ENCODE data around the gene GNL1. TPM values are rescaled to one million over a fixed set of nuclear protein-coding genes. Genes with fewer than 3 reads are reported as not detected.

The GNL1 gene
- total and polyA plus RNA-seq, 4 experiments from 2014 or later, result 37.4 to 83.9 (median 67.4) TPM

DNA sequence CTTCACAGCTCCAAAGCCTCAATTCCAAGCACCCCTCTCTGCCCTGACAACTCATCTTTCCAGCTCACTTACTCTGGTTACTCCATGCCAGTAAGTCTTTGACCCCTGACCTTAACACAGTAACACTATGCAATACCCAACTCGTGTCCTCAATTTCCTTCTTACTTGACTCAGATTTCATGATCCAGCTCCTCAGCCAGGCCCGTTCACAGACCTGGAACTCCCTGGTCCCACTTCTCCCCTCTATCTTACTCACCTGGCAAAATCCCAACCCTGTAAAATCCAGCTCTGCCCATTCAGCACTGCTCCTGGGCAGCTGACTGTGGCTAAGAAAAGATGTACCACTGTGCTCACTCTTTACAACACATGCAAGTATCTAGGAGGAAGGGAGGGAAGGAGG, 7.9 kb downstream of the GNL1 start:
- H3K4me1 Mint-ChIP-seq, result peaks cover 14 to 21% (median 20%) of the 10 kb centered on the region in 4 donors
- no peaks in the 10 kb centered on the region for H3K27me3 ChIP-seq (ENCODE audit: insufficient read depth, low read length)
- H3K36me3 Mint-ChIP-seq, result peaks cover 49 to 68% of the 10 kb centered on the region in 2 donors
- no peaks in the 10 kb centered on the region for H3K27me3 Mint-ChIP-seq
- H3K27ac Mint-ChIP-seq, result peak overlapping the region; percentile 1 to 88 (median 60)
- H3K36me3 ChIP-seq (ENCODE audit: insufficient read depth, low read length), result peaks cover 44% of the 10 kb centered on the region
- H3K4me3 ChIP-seq (ENCODE audit: low read length in 2 of 2), result no peak overlapping the region
- H3K27ac ChIP-seq (ENCODE audit: low read depth, low read length), result no peak overlapping the region
- peaks cover 19% of the 10 kb centered on the region for H3K4me1 ChIP-seq (ENCODE audit: insufficient read depth, low read length)
- POLR2A ChIA-PET (ENCODE audit: partially characterized antibody), result interaction anchor here (2.0 to 14.0 kb wide), 2 partner anchors 55 to 67 kb away, joined by 10 to 255 read pairs; partner anchors contain the start of gene PPP1R10
- no peak overlapping the region for H3K4me3 Mint-ChIP-seq
- CTCF ChIA-PET (ENCODE audit: partially characterized antibody), result interaction anchor here (0.8 to 21.7 kb wide), 6 partner anchors 8 to 124 kb away, joined by 3 to 416 read pairs (median 4); partner anchors contain the start of gene DHX16
- no peaks in the 10 kb centered on the region for H3K9me3 ChIP-seq (ENCODE audit: control insufficient read depth in 1 of 2, low read length in 2 of 2)
- DNase-seq, result no peak
- intact Hi-C loops (cut with micrococcal nuclease), result no loop called here
- H3K9me3 Mint-ChIP-seq, result no peaks in the 10 kb centered on the region

DNA sequence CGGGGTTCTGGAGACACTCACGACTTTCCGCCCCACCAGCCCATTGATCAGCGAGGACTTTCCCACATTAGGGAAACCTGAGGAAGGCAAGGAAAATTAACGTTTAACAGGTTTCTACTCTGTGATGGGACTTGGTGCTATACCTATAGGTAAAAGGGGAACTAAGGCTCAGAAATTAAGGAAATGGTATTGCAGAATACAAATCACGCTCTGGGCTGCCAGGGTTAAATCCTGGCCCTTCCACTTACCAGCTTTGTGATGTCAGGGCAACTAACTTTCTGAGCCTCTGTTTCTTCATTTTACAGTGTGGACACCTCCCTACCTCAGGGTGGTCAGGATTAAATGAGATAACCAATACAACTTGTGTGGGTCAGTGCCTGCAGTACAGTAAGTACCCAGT, 8.8 kb downstream of the GNL1 start:
- Mint-ChIP-seq H3K27ac (no peak overlapping the region), H3K27me3 (no peaks in the 10 kb centered on the region), H3K36me3 (peaks cover 41 to 59% of the 10 kb centered on the region in 2 donors), H3K4me3 (no peak overlapping the region), H3K4me1 (peaks cover 22 to 29% (median 27%) of the 10 kb centered on the region in 4 donors), H3K9me3 (no peaks in the 10 kb centered on the region)
- no peak for DNase-seq
- Histone ChIP-seq H3K4me3 (ENCODE audit: low read length in 2 of 2) (no peak overlapping the region), H3K27ac (ENCODE audit: low read depth, low read length) (no peak overlapping the region), H3K36me3 (ENCODE audit: insufficient read depth, low read length) (peaks cover 35% of the 10 kb centered on the region), H3K9me3 (ENCODE audit: control insufficient read depth in 1 of 2, low read length in 2 of 2) (no peaks in the 10 kb centered on the region), H3K27me3 (ENCODE audit: insufficient read depth, low read length) (no peaks in the 10 kb centered on the region), H3K4me1 (ENCODE audit: insufficient read depth, low read length) (peaks cover 28% of the 10 kb centered on the region)
- intact Hi-C loops (cut with micrococcal nuclease), result no loop called here
- POLR2A ChIA-PET (ENCODE audit: partially characterized antibody), result interaction anchor here (0.6 to 14.0 kb wide), 4 partner anchors 7 to 186 kb away, joined by 3 to 255 read pairs (median 72); partner anchors contain the start of genes GNL1, PPP1R10 and PRR3
- CTCF ChIA-PET (ENCODE audit: partially characterized antibody), result interaction anchor here (1.3 to 21.7 kb wide), 4 partner anchors 50 to 125 kb away, joined by 3 to 416 read pairs (median 171); partner anchors contain the start of gene DHX16

DNA sequence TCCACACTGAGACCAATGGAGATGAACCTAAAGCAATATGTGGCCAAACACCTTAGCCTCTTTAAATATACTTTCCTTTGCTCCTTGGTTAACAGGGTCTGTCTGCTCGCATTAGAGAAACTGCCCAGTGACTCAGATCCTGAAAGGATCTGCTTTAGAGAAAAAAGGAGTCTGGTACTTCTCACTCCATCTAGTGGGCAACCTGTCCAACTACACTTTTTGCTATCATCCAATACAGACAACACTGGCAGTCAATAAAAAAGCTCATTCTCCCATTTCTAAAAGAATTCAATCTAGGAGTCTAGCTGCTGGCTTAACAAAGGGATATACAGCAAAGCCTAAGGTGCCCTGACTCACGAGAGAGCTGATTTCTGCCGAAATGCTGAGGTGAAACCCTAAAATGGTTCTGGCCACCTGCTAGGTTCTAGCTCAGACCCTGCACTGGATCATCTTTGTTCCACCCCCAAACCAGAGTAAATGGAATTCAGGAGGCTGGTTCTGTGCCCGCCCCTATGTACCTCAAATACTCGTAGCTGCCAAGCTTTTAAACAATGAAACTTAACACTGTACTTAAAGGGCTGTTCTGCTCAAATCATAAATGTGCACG, 11.5 kb downstream of the GNL1 start:
- H3K27ac ChIP-seq (ENCODE audit: low read depth, low read length), result peak overlapping the region; percentile 46

DNA sequence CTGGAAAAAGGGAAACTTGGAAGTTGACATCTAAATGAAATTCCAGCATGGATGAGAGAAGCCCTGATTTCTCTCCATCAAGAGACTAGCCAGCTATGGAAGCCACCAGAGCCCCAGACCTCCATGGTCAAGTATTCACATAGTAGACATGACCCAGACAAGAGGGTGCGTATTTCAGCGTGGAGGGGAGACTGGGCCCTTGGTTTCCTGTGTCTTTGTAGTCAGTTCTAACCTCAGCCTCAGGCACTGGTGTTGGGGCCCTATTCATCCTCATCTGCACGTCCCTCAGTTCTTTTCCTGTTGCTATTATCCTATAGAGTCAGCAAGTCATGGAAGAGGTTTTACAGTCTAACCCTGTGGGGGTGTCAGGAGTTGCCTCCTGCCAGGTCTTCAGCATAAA, 12.5 kb downstream of the GNL1 start:
- DNase-seq, result peak; percentile 27 to 65 (median 36)
- Mint-ChIP-seq H3K27ac (peak overlapping the region; percentile 79 to 96 (median 91)), H3K4me1 (peaks cover 31 to 39% (median 33%) of the 10 kb centered on the region in 4 donors), H3K9me3 (no peaks in the 10 kb centered on the region), H3K27me3 (no peaks in the 10 kb centered on the region), H3K4me3 (peak overlapping the region; percentile 65 to 81 (median 74)), H3K36me3 (peaks cover 12 to 24% of the 10 kb centered on the region in 2 donors)
- no peaks in the 10 kb centered on the region for H3K9me3 ChIP-seq (ENCODE audit: control insufficient read depth in 1 of 2, low read length in 2 of 2)
- intact Hi-C loops (cut with micrococcal nuclease), result loop anchor here (1.0 to 5.0 kb wide), 2 partner anchors 61 to 333 kb away; no protein-coding TSS in a partner anchor
- H3K4me1 ChIP-seq (ENCODE audit: insufficient read depth, low read length), result peaks cover 37% of the 10 kb centered on the region
- CTCF ChIA-PET (ENCODE audit: partially characterized antibody), result interaction anchor here (1.1 to 21.7 kb wide), 26 partner anchors 8 to 190 kb away, joined by 3 to 416 read pairs (median 16); partner anchors contain the start of genes ABCF1, GNL1, MDC1 and PRR3
- peaks cover 16% of the 10 kb centered on the region for H3K36me3 ChIP-seq (ENCODE audit: insufficient read depth, low read length)
- H3K27me3 ChIP-seq (ENCODE audit: insufficient read depth, low read length), result no peaks in the 10 kb centered on the region
- no peak overlapping the region for H3K4me3 ChIP-seq (ENCODE audit: low read length in 2 of 2)
- POLR2A ChIA-PET (ENCODE audit: partially characterized antibody), result interaction anchor here (1.2 to 14.0 kb wide), 14 partner anchors 11 to 138 kb away, joined by 3 to 255 read pairs (median 20); partner anchors contain the start of genes ABCF1, GNL1, MRPS18B and PPP1R10
- peak overlapping the region; percentile 46 for H3K27ac ChIP-seq (ENCODE audit: low read depth, low read length)

More for the DNA sequence above, 11.5 kb downstream of the GNL1 start:
- no peaks in the 10 kb centered on the region for H3K27me3 ChIP-seq (ENCODE audit: insufficient read depth, low read length)
- Mint-ChIP-seq H3K27ac (peak overlapping the region; percentile 72 to 96 (median 91)), H3K27me3 (no peaks in the 10 kb centered on the region), H3K4me1 (peaks cover 31 to 39% (median 33%) of the 10 kb centered on the region in 4 donors), H3K4me3 (peak overlapping the region; percentile 7 to 81 (median 71)), H3K9me3 (no peaks in the 10 kb centered on the region), H3K36me3 (peaks cover 17 to 32% of the 10 kb centered on the region in 2 donors)
- H3K36me3 ChIP-seq (ENCODE audit: insufficient read depth, low read length), result peaks cover 16% of the 10 kb centered on the region
- POLR2A ChIA-PET (ENCODE audit: partially characterized antibody), result interaction anchor here (0.7 to 14.0 kb wide), 16 partner anchors 10 to 186 kb away, joined by 3 to 255 read pairs (median 8); partner anchors contain the start of genes ABCF1, GNL1, PPP1R10 and PRR3
- H3K4me3 ChIP-seq (ENCODE audit: low read length in 2 of 2), result no peak overlapping the region
- H3K4me1 ChIP-seq (ENCODE audit: insufficient read depth, low read length), result peaks cover 37% of the 10 kb centered on the region
- no peaks in the 10 kb centered on the region for H3K9me3 ChIP-seq (ENCODE audit: control insufficient read depth in 1 of 2, low read length in 2 of 2)
- CTCF ChIA-PET (ENCODE audit: partially characterized antibody), result interaction anchor here (0.7 to 21.7 kb wide), 38 partner anchors 9 to 189 kb away, joined by 3 to 416 read pairs (median 6); partner anchors contain the start of genes ABCF1, DHX16, GNL1 and MDC1
- DNase-seq, result peak; percentile 56 to 61 (median 57)
- intact Hi-C loops (cut with micrococcal nuclease), result loop anchor here (1.0 to 5.0 kb wide), 2 partner anchors 61 to 333 kb away; no protein-coding TSS in a partner anchor

DNA sequence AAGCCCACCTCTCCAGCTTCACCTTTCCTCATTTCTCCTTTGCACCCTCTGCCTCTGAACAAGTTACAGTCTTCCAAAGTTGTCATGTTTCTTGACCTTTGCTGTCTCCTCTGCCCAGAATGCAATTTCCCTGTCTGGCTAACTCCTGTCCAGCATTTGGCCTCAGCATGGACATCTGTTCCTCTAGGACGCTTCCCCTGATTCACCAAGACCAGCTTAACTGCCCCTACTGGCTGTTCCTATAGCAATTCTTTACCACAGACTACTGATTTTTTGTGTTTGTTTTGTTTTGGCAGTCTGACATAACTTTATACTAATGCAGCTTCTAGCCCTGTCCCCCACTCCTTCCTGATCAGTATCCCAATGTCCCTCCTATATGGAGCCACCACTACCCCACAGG, 13.4 kb downstream of the GNL1 start:
- peaks cover 31 to 41% (median 31%) of the 10 kb centered on the region in 4 donors for H3K4me1 Mint-ChIP-seq
- H3K27ac Mint-ChIP-seq, result peak overlapping the region; percentile 79 to 99 (median 95)
- Histone ChIP-seq H3K27me3 (ENCODE audit: insufficient read depth, low read length) (no peaks in the 10 kb centered on the region), H3K4me1 (ENCODE audit: insufficient read depth, low read length) (peaks cover 37% of the 10 kb centered on the region), H3K27ac (ENCODE audit: low read depth, low read length) (peak overlapping the region; percentile 46), H3K4me3 (ENCODE audit: low read length in 2 of 2) (peak overlapping the region in 1 of 2 donors; percentile 60), H3K9me3 (ENCODE audit: control insufficient read depth in 1 of 2, low read length in 2 of 2) (no peaks in the 10 kb centered on the region), H3K36me3 (ENCODE audit: insufficient read depth, low read length) (peaks cover 11% of the 10 kb centered on the region)
- H3K27me3 Mint-ChIP-seq, result no peaks in the 10 kb centered on the region
- peaks cover 7 to 16% of the 10 kb centered on the region in 2 donors for H3K36me3 Mint-ChIP-seq
- H3K9me3 Mint-ChIP-seq, result no peaks in the 10 kb centered on the region
- no peak for DNase-seq
- H3K4me3 Mint-ChIP-seq, result peak overlapping the region; percentile 84 to 94 (median 90)
- intact Hi-C loops (cut with micrococcal nuclease), result loop anchor here (1.0 to 5.0 kb wide), 2 partner anchors 13 to 334 kb away; partner anchors contain the start of gene GNL1
- ChIA-PET CTCF (ENCODE audit: partially characterized antibody) (interaction anchor here (0.7 to 21.7 kb wide), 30 partner anchors 7 to 198 kb away, joined by 3 to 416 read pairs (median 12); partner anchors contain the start of genes ABCF1, GNL1 and PRR3), POLR2A (ENCODE audit: partially characterized antibody) (interaction anchor here (1.2 to 14.0 kb wide), 21 partner anchors 11 to 190 kb away, joined by 3 to 255 read pairs (median 18); partner anchors contain the start of genes ABCF1, DHX16, GNL1 and MRPS18B)

DNA sequence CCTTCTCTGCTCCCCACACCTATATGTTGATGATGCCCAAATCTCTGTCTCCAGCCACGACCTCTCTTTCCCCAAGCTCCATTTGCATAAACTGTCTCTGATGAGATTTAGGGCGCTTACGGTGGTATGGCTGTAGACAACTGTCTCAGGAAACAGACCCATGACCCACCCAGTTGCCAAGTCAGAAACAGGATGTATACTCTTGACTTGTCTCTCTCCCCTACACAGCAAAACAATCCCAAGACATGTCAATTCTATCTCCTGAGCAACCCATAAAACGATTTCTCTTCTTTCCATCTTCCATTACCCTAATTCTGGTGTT, 13.9 kb downstream of the GNL1 start:
- peak overlapping the region; percentile 84 to 94 (median 90) for H3K4me3 Mint-ChIP-seq
- DNase-seq, result peak; percentile 54 to 72 (median 59)
- Histone ChIP-seq H3K4me1 (ENCODE audit: insufficient read depth, low read length) (peaks cover 37% of the 10 kb centered on the region), H3K27me3 (ENCODE audit: insufficient read depth, low read length) (no peaks in the 10 kb centered on the region), H3K36me3 (ENCODE audit: insufficient read depth, low read length) (peaks cover 11% of the 10 kb centered on the region), H3K4me3 (ENCODE audit: low read length in 2 of 2) (peak overlapping the region; percentile 39 to 60), H3K9me3 (ENCODE audit: control insufficient read depth in 1 of 2, low read length in 2 of 2) (no peaks in the 10 kb centered on the region), H3K27ac (ENCODE audit: low read depth, low read length) (peak overlapping the region; percentile 46)
- H3K9me3 Mint-ChIP-seq, result no peaks in the 10 kb centered on the region
- POLR2A ChIA-PET (ENCODE audit: partially characterized antibody), result interaction anchor here (0.7 to 14.0 kb wide), 26 partner anchors 10 to 190 kb away, joined by 3 to 255 read pairs (median 13); partner anchors contain the start of genes ABCF1, DHX16, GNL1 and MRPS18B
- H3K27ac Mint-ChIP-seq, result peak overlapping the region; percentile 79 to 99 (median 95)
- peaks cover 7 to 13% of the 10 kb centered on the region in 2 donors for H3K36me3 Mint-ChIP-seq
- intact Hi-C loops (cut with micrococcal nuclease), result loop anchor here (1.0 to 5.0 kb wide), 2 partner anchors 14 to 335 kb away; partner anchors contain the start of gene GNL1
- H3K4me1 Mint-ChIP-seq, result peaks cover 31 to 44% (median 31%) of the 10 kb centered on the region in 4 donors
- H3K27me3 Mint-ChIP-seq, result no peaks in the 10 kb centered on the region
- CTCF ChIA-PET (ENCODE audit: partially characterized antibody), result interaction anchor here (0.7 to 21.7 kb wide), 32 partner anchors 11 to 287 kb away, joined by 3 to 416 read pairs (median 10); partner anchors contain the start of genes ABCF1, DHX16, GNL1 and PRR3
